Measurements from ENCODE around the gene CPZ.

CPZ gene

DNA sequence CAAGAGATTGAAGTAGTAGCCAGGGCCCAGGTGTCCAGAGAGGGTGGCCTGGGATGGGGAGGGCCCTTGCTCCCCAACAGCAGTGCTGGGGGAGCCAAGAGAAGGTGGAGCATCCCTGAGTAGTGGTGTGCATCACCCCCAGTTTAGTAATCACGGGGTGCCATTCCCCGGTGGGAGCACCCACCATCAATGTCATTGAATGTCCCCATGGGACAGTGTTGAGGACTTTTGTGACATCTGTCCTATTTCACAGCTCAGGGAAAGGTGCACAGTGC, 4.4 kb upstream of the CPZ start:
- no peak for TF ChIP-seq EGR2 (tag by site-specific recombination; IDR thresholded peaks at IDR 0.05; ENCODE audit: low read depth)
- TF ChIP-seq SCRT1 (tag by site-specific recombination; IDR thresholded peaks at IDR 0.05; ENCODE audit: borderline replicate concordance): no peak
- TF ChIP-seq GLI4 (tag by site-specific recombination; IDR thresholded peaks at IDR 0.05): no peak
- TF ChIP-seq ZNF600 (tag by site-specific recombination; IDR thresholded peaks at IDR 0.05): no peak
- TF ChIP-seq, protein P1, sequence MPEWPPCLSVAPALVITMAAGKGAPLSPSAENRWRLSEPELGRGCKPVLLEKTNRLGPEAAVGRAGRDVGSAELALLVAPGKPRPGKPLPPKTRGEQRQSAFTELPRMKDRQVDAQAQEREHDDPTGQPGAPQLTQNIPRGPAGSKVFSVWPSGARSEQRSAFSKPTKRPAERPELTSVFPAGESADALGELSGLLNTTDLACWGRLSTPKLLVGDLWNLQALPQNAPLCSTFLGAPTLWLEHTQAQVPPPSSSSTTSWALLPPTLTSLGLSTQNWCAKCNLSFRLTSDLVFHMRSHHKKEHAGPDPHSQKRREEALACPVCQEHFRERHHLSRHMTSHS (tag by site-specific recombination; IDR thresholded peaks at IDR 0.05): no peak
- TF ChIP-seq, protein P2, sequence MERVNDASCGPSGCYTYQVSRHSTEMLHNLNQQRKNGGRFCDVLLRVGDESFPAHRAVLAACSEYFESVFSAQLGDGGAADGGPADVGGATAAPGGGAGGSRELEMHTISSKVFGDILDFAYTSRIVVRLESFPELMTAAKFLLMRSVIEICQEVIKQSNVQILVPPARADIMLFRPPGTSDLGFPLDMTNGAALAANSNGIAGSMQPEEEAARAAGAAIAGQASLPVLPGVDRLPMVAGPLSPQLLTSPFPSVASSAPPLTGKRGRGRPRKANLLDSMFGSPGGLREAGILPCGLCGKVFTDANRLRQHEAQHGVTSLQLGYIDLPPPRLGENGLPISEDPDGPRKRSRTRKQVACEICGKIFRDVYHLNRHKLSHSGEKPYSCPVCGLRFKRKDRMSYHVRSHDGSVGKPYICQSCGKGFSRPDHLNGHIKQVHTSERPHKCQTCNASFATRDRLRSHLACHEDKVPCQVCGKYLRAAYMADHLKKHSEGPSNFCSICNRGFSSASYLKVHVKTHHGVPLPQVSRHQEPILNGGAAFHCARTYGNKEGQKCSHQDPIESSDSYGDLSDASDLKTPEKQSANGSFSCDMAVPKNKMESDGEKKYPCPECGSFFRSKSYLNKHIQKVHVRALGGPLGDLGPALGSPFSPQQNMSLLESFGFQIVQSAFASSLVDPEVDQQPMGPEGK (tag by site-specific recombination; IDR thresholded peaks at IDR 0.05): no peak
- no peak for TF ChIP-seq GLI2 (tag by site-specific recombination; IDR thresholded peaks at IDR 0.05; ENCODE audit: borderline replicate concordance, low read depth)
- TF ChIP-seq, protein P3, sequence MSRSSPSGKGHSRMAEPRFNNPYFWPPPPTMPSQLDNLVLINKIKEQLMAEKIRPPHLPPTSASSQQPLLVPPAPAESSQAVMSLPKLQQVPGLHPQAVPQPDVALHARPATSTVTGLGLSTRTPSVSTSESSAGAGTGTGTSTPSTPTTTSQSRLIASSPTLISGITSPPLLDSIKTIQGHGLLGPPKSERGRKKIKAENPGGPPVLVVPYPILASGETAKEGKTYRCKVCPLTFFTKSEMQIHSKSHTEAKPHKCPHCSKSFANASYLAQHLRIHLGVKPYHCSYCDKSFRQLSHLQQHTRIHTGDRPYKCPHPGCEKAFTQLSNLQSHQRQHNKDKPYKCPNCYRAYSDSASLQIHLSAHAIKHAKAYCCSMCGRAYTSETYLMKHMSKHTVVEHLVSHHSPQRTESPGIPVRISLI (tag by site-specific recombination; IDR thresholded peaks at IDR 0.05): no peak
- no peak for TF ChIP-seq ZNF2 (tag by site-specific recombination; IDR thresholded peaks at IDR 0.05)
- TF ChIP-seq, protein P4, sequence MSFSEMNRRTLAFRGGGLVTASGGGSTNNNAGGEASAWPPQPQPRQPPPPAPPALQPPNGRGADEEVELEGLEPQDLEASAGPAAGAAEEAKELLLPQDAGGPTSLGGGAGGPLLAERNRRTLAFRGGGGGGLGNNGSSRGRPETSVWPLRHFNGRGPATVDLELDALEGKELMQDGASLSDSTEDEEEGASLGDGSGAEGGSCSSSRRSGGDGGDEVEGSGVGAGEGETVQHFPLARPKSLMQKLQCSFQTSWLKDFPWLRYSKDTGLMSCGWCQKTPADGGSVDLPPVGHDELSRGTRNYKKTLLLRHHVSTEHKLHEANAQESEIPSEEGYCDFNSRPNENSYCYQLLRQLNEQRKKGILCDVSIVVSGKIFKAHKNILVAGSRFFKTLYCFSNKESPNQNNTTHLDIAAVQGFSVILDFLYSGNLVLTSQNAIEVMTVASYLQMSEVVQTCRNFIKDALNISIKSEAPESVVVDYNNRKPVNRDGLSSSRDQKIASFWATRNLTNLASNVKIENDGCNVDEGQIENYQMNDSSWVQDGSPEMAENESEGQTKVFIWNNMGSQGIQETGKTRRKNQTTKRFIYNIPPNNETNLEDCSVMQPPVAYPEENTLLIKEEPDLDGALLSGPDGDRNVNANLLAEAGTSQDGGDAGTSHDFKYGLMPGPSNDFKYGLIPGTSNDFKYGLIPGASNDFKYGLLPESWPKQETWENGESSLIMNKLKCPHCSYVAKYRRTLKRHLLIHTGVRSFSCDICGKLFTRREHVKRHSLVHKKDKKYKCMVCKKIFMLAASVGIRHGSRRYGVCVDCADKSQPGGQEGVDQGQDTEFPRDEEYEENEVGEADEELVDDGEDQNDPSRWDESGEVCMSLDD (tag by site-specific recombination; IDR thresholded peaks at IDR 0.05): no peak
- no peak for TF ChIP-seq ZNF138 (tag by site-specific recombination; IDR thresholded peaks at IDR 0.05; ENCODE audit: borderline replicate concordance)
- TF ChIP-seq ZNF335 (tag by site-specific recombination; conservative IDR thresholded peaks at IDR 0.05): no peak
- TF ChIP-seq ZNF239 (tag by site-specific recombination; IDR thresholded peaks at IDR 0.05): no peak
- TF ChIP-seq, protein P5, sequence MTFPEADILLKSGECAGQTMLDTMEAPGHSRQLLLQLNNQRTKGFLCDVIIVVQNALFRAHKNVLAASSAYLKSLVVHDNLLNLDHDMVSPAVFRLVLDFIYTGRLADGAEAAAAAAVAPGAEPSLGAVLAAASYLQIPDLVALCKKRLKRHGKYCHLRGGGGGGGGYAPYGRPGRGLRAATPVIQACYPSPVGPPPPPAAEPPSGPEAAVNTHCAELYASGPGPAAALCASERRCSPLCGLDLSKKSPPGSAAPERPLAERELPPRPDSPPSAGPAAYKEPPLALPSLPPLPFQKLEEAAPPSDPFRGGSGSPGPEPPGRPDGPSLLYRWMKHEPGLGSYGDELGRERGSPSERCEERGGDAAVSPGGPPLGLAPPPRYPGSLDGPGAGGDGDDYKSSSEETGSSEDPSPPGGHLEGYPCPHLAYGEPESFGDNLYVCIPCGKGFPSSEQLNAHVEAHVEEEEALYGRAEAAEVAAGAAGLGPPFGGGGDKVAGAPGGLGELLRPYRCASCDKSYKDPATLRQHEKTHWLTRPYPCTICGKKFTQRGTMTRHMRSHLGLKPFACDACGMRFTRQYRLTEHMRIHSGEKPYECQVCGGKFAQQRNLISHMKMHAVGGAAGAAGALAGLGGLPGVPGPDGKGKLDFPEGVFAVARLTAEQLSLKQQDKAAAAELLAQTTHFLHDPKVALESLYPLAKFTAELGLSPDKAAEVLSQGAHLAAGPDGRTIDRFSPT (tag by site-specific recombination; IDR thresholded peaks at IDR 0.05): no peak
- no peak for TF ChIP-seq ZIC2 (tag by site-specific recombination; IDR thresholded peaks at IDR 0.05)
- CTCF ChIA-PET: interaction anchor here (0.6 to 0.7 kb wide), 2 partner anchors 19 to 120 kb away, joined by 3 read pairs; no protein-coding TSS in a partner anchor
- Histone ChIP-seq H3K4me1 (ENCODE audit: control insufficient read depth, insufficient read depth, low read length) (no peaks in the 10 kb centered on the region), H3K27ac (ENCODE audit: extremely low read depth, low read depth, low read length) (no peak overlapping the region), H3K4me3 (ENCODE audit: low read depth, low read length) (no peak overlapping the region), H3K9me3 (ENCODE audit: control insufficient read depth, insufficient read depth, low read depth, low read length) (no peaks in the 10 kb centered on the region), H3K36me3 (ENCODE audit: control insufficient read depth in 2 of 2, insufficient read depth in 1 of 2, low read length in 2 of 2) (no peaks in the 10 kb centered on the region)
- POLR2A ChIA-PET: no interaction called here

DNA sequence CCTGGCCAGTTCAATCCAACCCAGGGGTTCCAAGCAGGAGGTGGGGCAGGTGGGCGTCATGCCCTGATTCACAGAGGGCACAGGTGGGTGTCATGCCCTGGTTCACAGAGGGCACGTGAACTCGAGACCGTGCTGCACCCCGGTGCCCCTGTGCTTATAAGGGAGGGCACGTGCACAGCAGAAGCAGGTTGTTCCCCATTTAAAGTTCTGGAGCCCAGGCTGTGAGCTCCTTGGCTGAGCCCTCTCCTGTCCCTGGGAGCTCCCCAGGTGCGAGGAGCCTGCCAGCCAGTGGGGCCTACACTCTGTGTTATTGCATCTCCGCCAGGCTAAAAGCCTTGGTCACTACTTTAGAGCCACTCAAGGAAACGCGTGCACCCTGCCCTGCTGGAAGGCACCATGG, 3.2 kb upstream of the CPZ start:
- no peak for TF ChIP-seq ZNF221 (tag by site-specific recombination; IDR thresholded peaks at IDR 0.05; ENCODE audit: borderline replicate concordance)
- TF ChIP-seq ZNF211 (tag by site-specific recombination; IDR thresholded peaks at IDR 0.05; ENCODE audit: low read depth): no peak
- CTCF ChIA-PET: interaction anchor here (0.6 kb wide), 1 partner anchor 9 kb away, joined by 3 read pairs; the partner anchor contains the start of gene GPR78
- POLR2A ChIA-PET: interaction anchor here (1.6 kb wide), 1 partner anchor 121 kb away, joined by 3 read pairs; no protein-coding TSS in a partner anchor
- Histone ChIP-seq H3K9me3 (ENCODE audit: control insufficient read depth, insufficient read depth, low read depth, low read length) (no peaks in the 10 kb centered on the region), H3K4me1 (ENCODE audit: control insufficient read depth, insufficient read depth, low read length) (no peaks in the 10 kb centered on the region), H3K27ac (ENCODE audit: extremely low read depth, low read depth, low read length) (no peak overlapping the region), H3K36me3 (ENCODE audit: control insufficient read depth in 2 of 2, insufficient read depth in 1 of 2, low read length in 2 of 2) (no peaks in the 10 kb centered on the region), H3K4me3 (ENCODE audit: low read depth, low read length) (no peak overlapping the region)

All from HEK293 (cell line).